LNCaP clone FGC (cell line): ENCODE measurements around the gene PTPRN.
"Not testable (repeated sequence)": the region's sequence is repeated elsewhere in the genome, so short reads cannot be mapped to it uniquely, and the experiment has no call there.

Source experiments
- DNase-seq: peaks from one replicate; pipeline ENCODE4 v3.0.0-alpha.2; 2011; ENCODE audit warnings: low read depth
- H3K4me3 ChIP-seq: 2 replicates; pipeline ENCODE4 v1.5.1; 2011; ENCODE audit warnings: mild to moderate bottlenecking, low read depth, low read length, control low read depth
- CTCF ChIP-seq: IDR thresholded peaks from 2 replicates; pipeline ENCODE4 v1.5.1; 2012; ENCODE audit warnings: mild to moderate bottlenecking; ENCODE audit not compliant: control insufficient read depth, insufficient read depth; ENCODE audit errors: extremely low read depth

The PTPRN gene

GRCh38 chr2:219287580-219288265 lies 21.5 kb downstream of the PTPRN start:
- no peak for TF ChIP-seq CTCF
- DNase-seq: no peak

DNA sequence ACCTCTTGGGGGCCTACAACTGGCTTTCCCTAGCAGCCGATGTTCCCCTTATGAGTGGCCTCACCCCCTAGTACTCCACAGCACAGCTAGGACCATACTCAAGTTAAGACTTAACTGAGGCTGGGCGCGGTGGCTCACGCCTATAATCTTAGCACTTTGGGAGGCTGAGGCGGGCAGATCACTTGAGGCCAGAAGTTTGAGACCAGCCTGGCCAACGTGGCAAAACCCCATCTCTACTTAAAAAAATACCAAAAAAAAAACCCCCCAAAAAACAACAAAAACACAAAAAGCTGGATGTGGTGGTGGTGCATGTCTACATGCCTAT lies 22.1 kb downstream of the PTPRN start:
- not testable (repeated sequence) for H3K4me3 ChIP-seq, DNase-seq

More at GRCh38 chr2:219287580-219288265, 21.5 kb downstream of the PTPRN start:
- no peak overlapping the region for H3K4me3 ChIP-seq

DNA sequence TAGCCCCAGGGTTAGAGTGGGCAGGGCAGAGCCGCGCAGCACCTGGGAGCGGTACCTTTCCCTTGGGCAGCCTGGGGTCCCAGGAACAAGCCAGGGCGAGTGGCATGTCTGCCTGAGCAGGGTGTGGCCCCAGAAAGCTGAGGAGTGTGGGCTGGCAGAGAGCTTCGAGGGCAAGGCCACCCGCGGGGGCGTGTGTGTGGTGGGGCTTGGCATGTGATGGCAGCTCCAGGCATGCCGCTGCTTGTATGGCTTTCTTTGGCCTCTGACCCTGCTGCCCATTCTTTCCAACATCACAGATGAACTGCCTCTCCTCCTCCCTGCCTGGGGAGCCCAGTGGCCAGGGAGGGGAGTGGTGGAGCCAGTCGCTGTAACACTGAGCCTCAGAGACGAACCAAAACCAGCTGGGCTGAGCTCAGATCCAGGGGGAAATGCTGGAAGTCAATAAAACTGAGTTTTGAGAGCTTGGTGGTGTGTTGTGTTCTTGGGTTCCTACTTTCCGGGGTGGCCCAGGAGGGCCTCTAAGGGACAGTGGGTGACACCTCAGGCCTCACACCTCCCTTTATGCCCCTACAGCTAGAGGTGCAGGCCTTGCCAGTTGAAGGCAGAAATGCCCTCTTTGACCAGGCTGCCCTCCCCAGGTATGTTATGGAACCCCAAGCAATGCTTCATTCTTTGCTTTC lies 22.6 kb downstream of the PTPRN start:
- TF ChIP-seq CTCF: no peak
- no peak for DNase-seq
- H3K4me3 ChIP-seq: no peak overlapping the region

GRCh38 chr2:219285894-219286425 lies 23.2 kb downstream of the PTPRN start:
- TF ChIP-seq CTCF: no peak
- DNase-seq: no peak
- H3K4me3 ChIP-seq: no peak overlapping the region

DNA sequence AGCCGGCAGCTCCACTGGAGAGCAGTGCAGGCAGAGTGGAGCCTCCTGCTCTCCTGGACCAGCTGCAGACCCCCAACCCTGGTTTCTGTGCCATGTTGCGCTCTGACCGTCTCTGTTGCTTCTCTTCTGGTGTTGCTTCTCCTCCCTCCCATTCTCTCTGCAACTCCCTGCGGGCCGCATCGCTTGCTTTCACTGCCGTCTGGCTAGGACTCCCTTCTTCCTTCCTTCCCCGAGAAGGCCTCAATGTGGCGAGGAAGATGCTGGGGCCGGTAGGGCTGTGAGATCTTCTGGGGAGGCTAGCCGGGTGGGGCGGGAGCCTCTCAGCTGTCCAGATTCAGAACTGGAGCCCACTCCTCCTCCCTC lies 23.8 kb downstream of the PTPRN start:
- no peak for DNase-seq
- no peak for TF ChIP-seq CTCF
- H3K4me3 ChIP-seq: no peak overlapping the region

DNA sequence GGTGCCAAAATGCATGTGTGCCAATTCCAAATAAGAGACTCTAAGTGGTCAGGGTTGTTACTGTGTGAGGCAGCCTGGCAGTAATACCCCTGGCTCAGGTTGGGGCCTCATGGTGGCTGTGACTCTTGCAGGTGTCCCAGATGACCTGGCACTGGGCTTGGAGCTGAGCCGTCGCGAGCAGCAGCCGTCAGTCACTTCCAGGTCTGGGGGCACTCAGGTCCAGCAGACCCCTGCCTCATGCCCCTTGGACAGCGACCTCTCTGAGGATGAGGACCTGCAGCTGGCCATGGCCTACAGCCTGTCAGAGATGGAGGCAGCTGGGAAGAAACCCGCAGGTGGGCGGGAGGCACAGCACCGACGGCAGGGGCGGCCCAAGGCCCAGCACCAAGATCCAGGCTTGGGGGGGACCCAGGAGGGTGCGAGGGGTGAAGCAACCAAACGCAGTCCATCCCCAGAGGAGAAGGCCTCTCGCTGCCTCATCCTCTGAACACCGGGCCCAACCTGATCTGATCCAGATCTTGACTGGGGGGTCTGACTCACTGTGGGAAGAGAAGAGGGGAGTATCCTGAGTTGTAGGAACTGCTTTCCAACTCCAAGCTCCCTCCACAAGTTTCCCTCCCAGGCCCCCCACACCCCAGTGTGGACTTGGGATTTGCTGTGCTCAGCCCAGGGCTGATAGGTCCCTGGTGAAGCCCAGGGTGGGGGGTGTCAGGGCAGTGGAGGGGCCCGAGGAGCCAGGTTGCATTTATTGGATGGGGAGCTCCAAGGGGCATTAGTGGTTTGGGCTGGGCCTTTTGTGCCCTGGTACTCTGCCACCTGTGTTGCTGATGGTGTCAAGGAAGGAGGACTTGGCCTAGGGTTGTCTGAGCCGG lies 24.5 kb downstream of the PTPRN start:
- no peak for TF ChIP-seq CTCF
- no peak overlapping the region for H3K4me3 ChIP-seq
- DNase-seq: no peak

DNA sequence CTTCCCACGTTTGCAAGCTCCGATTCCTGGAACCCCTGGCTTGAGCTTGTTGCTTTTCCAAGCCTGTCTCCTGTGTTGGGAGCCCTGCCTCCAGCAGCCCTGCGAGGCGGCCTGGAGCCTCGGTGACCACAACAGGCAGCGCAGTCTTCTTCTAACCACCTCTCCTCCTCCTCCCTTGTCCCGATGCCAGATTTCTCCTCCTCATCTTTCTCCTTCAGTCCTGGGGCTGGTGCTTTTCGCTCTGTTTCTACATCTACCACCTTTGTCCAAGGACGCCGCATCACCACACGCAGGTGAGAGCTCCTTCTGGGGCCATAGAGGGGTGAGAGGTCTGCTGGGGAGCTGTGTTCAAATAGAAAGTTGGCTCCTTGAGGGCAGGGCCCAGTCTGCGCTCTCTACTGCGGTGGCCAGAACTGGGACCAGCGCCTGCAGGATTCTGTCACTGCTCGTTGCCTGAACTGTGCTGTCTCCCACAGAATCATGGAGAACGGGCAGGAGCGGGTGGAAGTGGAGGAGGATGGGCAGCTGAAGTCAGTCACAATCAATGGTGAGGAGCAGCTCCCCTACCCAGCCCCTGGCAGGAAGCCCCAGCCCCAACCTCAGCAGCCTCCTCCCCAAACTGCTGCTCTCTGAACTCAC lies 26.1 kb downstream of the PTPRN start:
- TF ChIP-seq CTCF: no peak
- no peak overlapping the region for H3K4me3 ChIP-seq
- no peak for DNase-seq
